ENCODE data around the gene C21orf58.

The C21orf58 gene

GRCh38 chr21:46357335-46357604 is 33.6 kb upstream of the C21orf58 start:
- TF ChIP-seq CTCF (conservative IDR thresholded peaks at IDR 0.05), result no peak
- H3K27ac ChIP-seq, result no peak overlapping the region

- no peak overlapping the region for H3K27ac ChIP-seq
- TF ChIP-seq CTCF (conservative IDR thresholded peaks at IDR 0.05), result no peak
Measured at GRCh38 chr21:46356494-46357334, 33.0 kb upstream of the C21orf58 start.

GRCh38 chr21:46356005-46356338 is 32.3 kb upstream of the C21orf58 start:
- no peak overlapping the region for H3K27ac ChIP-seq
- no peak for TF ChIP-seq CTCF (conservative IDR thresholded peaks at IDR 0.05)

GRCh38 chr21:46355161-46356004 is 31.7 kb upstream of the C21orf58 start:
- H3K27ac ChIP-seq, result no peak overlapping the region
- TF ChIP-seq CTCF (conservative IDR thresholded peaks at IDR 0.05), result no peak

- TF ChIP-seq CTCF (conservative IDR thresholded peaks at IDR 0.05), result no peak
- H3K27ac ChIP-seq, result no peak overlapping the region
Measured at GRCh38 chr21:46354518-46354917, 30.8 kb upstream of the C21orf58 start.

- TF ChIP-seq CTCF (conservative IDR thresholded peaks at IDR 0.05), result no peak
- no peak overlapping the region for H3K27ac ChIP-seq
Measured at GRCh38 chr21:46354046-46354445, 30.4 kb upstream of the C21orf58 start.

GRCh38 chr21:46352913-46353312 is 29.2 kb upstream of the C21orf58 start:
- H3K27ac ChIP-seq, result peak overlapping the region; percentile 79; the same call in 1 of the 2 replicates
- TF ChIP-seq CTCF (conservative IDR thresholded peaks at IDR 0.05), result no peak
